NCI-H526 treated with DMSO at 0.1 percent for 48 hours (cell line): Measurements from ENCODE around the gene PER3.

Source experiments
- DNase-seq: peaks from one replicate; lab custom pipeline; 2025; lab: John Stamatoyannopoulos, UW

PER3 gene

DNA sequence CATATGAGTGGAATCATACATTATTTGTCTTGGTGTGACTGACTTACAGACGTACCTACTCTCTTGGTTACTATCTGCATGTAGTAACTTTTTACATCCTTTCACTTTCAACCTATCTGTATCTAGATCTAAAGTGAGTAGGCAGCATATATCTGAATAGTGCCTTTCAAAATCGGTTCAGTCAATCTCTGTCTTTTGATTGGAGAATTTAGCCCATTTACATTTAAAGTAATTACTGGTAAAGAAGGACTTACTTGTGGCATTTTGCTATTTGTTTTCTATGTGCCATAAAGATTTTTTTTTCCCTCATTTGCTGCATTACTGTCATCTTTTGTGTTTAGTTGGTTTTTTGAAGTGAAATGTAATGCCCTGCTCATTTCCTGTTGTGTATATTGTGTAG is 54.6 kb downstream of the PER3 start:
- no peak for DNase-seq

DNA sequence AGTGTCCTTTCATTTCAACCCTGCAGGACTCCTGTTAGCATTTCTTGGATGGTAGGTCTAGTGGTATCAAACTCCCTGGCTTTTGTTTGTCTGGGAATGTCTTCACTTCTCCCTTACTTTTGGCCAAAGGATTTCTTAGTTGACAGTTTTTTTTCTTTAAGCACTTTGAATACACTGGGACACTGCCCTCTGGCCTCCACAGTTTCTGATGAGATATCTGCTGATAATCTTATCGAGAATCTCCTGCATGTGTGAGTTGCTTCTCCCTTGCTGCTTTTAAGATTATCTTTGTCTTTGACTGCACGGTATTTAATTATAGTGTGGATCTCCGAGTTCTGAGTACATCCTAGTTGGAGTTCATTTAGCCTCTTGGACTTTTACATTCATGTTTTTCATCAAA is 55.4 kb downstream of the PER3 start:
- no peak for DNase-seq

DNA sequence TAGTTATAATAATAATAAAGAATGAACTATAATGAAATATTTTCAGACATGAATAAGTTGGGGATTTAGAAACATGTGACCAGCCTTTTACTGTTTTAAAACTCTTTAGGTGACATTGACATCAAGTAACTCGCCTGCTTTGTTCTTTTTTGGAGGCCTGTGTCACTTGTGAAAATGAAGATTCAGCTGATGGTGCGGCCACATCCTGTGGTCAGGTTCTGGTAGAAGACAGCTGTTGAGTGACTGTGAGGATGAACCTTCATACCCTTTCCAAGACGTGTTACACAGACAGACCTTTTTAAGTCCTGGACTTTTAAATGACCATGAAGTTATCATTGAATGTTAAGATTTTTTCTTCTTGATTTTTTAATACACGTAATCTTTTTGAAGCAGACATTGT is 58.4 kb downstream of the PER3 start:
- no peak for DNase-seq

DNA sequence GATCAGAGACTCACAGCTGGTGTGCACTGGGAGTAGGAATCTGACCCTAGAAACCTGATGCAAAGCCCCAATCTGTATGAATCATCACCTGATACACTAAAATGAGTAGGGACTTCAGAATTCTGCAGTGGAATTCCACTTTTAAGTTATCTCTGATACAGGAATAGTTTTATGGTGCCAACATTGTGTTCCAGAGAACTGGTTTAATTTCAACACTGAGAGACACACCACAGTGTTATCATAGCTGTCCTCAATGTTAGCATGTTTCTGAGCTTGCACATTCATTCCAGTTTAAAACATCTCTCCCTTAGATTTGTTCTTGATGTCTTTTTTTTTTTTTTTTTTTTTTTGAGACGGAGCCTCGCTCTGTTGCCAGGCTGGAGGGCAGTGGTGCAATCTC is 61.7 kb downstream of the PER3 start:
- DNase-seq = no peak

DNA sequence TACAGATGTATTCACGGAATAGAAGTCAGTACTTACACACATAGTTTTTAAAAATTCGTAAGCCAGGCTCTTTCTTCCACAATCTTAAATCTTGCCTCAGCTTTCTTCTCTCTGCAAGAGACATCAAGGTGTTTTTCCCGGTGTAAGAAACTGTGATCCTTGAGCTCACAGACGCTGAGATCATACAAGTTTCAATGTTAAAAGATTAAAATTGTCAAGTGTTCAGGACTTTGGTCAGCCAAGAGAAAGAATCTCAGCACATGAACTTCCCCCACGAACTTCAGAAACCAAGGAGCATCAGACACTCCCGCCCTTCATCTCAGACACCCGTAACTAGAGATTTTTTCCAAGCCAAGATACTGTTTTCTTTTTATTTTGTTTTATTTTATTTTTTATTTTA is 62.6 kb downstream of the PER3 start:
- no peak for DNase-seq

DNA sequence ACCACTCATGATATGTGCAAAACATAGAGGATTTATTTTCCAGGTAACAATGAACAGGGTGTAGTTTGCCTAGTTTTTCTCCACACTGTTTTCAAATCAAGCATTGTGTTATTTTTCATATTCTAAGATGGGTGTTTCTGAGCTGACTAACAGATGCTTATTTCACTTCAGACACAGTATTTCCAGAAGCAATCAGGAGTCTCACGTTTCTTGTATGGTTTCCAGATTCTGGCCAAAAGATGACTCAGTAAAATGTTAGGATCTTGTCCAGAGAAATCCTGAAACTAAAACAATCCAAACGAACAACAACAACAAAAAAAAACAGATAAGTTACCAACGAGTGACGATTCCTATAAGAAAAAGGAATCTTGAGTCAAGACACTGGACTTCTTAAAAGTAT is 63.5 kb downstream of the PER3 start:
- no peak for DNase-seq

DNA sequence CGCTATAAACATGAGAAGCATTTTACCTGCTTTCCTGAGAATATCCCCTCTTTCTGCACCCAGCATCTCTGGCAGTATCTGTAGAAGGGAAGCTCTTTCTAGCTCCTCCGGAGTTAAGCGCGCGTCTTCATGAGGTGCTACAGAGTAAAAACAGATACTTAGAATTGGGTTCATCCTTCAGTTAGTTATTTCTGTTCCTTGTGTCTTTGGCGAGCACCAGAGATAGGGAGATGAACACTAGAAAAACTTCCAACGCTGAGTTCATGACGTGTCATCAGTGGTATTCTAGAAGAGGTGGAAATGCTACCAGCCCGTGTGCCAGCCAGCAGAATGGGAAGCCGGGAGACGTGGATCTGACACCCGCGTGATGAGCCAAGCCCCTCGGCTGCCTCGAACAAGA is 66.7 kb downstream of the PER3 start:
- no peak for DNase-seq

DNA sequence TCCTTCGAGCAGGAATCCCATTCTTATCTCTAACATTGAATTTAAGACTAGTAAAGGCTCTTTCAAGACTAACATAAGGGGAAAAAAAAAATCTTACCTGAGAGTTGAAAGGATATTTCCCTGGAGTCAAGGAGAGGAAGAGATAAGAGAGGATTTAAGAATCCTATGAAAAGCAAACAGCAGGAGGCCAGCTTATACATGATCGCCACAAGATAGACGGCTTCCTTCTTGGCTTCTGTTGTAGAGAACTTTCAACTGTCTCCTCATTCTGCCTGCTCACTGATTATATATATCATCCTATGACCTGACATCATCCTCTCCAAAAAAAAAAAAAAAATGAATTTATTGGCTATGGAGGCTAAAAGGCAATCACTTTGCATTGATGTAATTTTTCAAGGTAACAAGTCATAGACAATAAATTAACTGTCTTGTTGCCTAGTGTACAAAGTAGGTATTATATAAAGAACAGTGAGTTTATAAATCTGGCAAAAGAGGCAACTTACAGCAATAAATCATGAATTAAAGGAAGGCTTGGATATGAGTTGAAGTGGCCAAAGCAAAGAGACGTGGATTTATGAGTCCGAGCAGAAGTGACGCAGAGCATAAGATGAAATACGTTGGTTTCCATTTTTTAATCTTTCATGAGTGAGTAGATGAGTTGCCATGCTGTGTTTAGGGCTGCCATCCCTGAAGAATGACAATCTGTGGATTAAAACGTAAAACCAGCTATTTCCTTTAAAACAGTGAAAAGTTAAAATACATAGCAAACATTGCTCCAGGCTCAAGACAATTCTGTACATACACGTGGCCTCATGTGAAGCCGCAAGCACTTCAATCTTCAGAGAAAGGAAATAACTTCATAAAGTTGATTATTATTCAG is 69.0 kb downstream of the PER3 start, which contains the start of gene UTS2:
Gene UTS2 (minus strand): TSS at position 262 of the 880 bp plus-strand sequence. CDS start 62 bp downstream, at position 200.
- no peak for DNase-seq

DNA sequence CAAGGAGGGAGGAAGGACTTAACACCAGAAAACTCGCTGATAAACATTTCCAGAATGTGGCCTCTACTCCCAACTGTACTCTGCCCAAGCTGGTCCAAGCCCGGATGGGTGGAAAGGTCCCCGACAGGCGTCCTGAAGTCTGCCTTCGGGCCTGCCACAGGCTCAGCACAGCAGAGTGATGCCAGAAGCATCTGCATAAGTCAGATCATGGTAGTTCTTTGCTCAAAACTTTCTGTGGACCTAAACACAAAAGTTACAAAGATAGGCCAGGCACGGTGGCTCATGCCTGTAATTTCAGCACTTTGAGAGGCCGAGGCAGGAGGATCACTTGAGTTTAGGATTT is 69.6 kb downstream of the PER3 start:
- no peak for DNase-seq

DNA sequence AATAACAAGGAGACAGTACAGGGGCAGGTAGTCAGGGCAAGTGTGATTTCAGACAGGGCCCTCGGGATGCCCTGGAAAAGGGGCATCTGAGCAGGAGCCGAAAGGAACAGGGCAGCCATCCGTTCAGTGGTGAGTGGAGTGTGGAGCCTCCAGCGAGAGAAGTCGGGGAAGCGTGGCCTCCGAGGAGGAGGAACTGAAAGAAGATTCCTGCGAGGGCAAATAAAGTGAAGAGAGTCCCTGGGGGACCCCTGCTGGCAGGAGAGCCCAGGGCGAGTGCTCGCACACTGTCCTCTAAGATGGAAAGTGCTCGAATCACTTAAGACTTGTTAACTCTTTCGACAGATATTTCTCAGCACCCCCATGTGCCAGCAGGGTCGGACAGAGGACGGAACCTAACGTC is 72.3 kb downstream of the PER3 start:
- no peak for DNase-seq

DNA sequence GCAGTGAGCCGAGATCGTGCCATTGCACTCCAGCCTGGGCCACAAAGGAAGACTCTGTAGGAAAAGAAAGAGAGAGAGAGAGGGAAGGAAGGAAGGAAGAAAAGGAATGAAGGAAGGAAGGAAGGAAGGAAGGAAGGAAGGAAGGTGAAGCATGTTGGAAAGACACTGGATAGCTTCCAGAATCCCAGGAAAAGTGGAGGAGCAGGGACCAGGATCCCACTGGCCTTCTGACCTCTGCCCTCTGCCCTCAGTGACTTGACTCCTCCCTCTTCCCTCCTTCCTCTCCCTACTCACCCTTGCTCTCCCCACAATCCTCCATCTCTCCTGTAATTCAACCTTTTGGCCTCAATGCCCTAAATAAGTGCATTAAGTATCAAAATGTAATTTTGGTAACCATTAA is 72.9 kb downstream of the PER3 start:
- DNase-seq = no peak

DNA sequence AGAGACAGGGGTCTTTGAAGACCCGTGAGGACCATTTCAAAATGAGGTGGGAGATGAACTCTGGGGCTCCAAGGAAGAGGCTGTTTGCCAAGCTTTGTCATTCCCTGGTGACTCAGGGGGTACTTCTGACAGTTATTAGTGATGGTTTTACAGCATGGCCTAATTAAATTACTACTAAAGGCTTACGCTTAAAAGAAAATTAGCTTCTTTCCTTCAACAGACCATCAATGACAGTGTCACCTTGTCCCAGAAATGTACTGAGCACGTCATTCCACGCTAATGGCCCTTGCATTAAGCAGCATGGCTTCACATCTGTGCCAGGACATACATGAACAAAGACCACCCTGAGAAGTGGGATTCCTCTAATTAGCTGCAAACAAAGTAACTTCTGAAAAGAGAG is 73.9 kb downstream of the PER3 start:
- DNase-seq = no peak

DNA sequence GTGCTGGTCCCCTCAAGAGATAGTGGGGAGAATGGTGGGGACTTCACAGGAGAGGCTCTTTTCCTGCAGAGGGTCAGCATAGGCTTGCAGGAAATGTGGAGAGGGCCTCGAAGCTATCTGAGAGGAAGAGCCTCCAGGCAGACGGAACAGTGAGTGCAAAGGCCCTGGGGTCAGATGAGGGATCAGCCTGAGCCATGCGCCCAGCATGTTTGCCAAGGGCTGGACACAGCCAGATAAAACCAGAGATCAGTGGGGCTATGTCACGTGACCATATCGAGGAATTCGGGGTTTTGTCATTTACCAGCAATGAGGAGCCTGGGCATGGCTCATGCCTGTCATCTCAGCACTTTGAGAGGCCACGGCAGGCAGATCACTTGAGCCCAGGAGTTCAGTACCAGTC is 75.3 kb downstream of the PER3 start:
- DNase-seq = no peak

DNA sequence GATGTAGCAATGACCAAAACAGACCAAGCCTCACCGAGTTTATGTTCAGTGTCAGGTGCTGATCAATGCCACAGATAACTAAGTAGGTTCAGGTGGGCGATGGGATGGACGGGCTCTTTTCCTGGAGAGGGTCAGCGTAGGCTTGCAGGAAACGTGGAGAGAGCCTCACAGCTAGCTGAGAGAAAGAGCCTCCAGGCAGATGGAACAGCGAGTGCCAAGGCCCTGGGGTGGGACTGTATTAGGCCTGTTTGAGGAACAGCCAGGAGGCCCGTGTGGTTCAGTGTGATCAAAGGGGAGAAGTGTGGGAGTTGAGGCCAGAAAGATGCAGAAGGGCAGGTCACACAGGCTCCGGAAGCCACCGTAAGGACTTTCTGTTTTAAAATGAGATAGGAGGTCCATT is 76.0 kb downstream of the PER3 start:
- no peak for DNase-seq

DNA sequence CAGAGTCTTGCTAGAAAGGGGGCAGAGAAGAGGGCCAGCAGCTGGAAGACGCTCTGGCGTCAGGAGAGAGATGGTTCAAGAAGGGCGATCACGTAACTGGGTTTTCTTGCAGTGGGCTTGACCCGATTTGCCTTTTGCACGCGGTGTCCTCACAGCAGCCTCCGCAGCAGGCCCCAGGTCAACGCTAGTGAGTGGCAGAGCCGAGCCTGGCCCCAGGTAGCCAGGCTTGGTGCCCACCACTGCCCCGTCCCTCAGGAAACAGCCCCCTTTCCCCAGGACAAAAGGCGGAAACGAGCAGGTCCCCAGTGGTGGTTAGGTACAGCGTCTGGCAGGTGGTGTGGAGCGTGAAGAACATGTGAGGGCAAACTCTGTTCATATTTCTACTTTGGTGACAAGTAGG is 77.4 kb downstream of the PER3 start:
- no peak for DNase-seq

DNA sequence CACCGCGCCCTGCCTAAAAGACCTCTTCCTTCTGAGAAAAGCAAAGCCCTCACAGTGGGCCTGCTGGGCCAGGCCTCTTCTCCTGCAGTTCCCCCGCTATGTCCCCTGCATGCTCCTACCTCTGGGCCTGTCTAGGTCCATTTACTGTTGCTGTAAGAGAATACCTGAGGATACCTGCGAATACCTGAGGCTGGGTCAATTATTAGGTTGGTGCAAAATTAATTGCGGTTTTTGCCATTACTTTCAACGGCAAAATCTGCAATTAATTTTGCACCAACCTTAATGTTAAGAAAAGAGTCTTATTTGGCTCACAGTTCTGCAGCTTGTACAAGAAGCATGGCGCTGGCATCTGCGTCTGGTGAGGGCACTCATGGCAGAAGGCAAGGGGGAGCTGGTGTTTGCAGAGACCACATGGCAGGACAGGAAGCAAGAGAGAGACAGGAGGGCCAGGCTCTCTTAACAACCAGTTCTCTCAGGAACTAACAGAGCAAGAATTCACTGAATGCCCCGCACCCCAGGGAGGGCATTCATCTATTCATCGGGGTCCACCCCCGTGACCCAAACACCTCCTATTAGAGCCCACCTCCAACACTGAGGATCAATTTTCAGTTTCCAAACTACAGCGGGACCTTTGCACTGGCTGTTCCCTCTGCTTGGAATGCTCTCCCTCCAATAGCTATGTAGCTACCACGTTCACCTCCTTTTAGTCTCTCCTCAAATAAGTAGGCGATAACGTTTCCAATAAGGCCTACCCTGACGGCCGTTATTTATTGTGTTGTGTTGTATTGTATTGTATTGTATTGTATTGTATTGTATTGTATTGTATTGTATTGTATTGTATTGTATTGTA is 78.3 kb downstream of the PER3 start:
- DNase-seq = no peak

DNA sequence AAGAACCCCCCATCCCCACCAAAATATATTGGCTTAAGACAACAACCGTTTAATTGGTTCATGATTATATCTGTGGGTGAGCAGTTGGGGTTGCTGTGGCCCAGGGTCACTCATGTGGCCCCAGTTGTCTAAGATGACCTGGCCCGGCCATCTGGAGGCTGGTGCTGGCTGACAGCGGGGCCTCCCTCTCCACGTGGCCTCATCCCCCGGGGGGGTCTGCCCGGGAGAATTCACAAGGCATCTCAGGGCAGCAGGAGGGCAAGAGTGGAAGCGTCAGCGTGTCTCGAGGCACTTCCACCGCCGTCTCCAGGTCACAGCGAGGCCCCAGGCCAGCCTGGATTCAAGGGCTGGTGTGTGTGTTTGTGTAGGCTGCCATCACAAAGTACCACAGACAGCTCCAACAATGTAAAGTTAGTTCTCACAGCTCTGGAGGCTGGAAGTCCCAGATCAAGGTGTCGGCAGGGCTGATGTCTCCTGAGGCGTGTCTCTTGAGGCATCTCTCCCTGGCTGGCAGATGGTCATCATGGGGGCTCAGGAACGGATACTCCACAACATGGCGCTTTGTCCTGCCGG is 79.8 kb downstream of the PER3 start:
- DNase-seq = no peak

DNA sequence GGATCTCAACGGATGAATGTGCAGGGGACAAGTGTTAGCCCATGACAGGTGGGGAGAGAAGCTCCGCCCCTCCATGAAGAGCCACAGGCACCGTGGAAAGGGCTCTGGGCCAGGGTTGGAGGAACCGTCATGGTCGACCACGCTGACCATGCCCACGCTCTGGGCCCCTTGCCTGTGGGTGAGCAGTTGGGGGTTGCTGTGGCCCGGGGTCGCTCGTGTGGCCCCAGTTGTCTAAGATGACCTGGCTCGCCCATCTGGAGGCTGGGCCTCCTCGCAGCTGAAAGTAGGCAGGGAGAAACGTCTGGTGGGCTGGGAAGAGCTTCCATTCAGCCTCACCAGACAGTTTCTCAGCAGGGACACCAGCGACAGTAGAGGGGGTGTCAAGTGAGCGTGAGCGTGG is 81.9 kb downstream of the PER3 start:
- DNase-seq = no peak

DNA sequence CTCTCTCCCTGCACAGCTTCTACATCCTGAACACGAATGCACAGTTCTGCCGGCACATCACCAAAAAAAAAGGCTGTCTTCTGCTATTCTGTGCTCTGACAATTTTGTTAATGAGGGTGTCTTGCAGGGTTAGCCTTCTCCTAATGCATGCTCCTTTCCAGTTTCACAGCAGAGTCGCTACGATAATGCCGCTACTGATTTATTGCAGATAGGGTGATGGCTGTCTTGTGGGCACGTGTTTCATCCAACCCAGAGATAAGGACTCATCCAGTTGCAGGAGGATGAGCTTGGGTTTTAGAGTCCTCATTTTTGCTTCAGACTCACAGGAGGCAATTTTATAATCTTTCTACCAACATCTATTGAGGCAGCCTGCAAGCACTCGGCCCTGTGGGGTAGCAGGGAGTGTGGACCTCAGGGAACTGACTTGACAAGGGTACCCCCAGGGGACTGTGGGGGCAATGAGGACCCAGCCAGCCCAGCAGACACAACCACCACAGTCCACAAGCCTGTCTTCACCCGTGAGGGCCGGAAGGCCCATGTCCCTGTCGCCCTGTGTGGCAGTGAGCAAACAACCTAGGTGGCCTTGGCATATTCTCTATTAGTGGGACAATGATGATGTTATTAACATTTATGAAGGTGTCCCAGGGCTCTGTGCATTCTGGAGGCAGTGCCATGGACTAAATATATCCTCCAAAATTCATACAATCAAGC is 84.1 kb downstream of the PER3 start:
- DNase-seq = no peak

DNA sequence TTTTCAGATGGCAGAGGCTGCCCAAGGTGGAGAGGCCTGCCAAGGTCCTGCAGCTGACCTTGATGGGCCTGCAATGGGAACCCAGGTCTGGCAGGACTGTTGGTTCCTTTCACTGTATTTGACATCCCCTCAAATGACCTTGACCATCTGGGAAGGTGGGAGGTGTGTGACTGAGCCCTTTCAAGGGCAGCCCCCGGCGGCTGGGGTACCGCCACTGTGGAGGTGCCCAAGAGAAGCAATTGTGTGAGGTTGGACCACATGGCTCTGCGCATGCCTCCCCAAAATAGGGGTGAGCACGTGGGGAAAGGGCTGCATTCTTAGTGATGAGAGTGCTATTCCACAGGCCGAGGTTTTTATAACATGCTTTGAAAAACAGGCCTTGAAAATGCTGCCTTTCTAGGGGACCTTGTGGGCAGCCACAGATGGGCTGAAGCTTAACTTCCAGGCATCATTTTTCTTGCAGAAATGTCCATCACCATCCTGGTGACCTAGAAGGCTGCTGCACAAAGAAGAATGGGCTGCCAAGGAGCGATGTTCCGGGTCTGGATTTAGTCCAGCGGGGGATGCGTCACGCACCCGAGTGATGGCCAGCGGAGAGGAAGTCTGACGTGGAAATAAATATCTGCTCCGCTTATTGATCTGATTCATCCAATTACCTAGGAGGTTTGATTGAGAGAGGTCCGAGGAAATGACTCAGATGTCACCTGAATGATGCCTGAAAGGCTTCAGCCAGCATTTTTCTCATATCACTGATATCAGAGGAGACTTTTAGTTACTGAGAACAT is 85.2 kb downstream of the PER3 start:
- DNase-seq = no peak

DNA sequence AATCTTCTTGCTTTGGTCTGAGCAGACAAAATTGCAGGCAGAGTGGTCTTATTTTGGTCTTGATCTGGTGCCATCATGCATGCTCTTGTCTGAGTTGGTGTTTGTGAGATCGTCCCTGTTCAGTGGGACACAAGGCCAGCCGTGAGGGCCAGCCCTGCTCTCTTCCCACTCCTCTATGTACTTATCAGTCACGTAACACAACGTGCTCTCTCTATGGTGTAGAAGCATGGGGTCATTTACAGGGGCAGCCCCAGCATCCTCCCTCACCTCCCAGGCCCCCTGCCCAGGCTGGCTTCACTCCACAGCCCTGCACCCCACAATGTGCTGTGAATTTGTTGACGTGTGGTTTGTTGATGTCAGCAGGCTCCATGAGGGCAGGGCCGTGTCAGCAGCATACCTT is 87.0 kb downstream of the PER3 start:
- DNase-seq = no peak
